ENCODE results near the gene SKP2.

- no peak for TF ChIP-seq MAX (IDR thresholded peaks at IDR 0.05; ENCODE audit: low read depth, low read length)
- TF ChIP-seq CTCF (IDR thresholded peaks at IDR 0.05; ENCODE audit: low read depth, low read length), result no peak
- no peak for TF ChIP-seq MYC (IDR thresholded peaks at IDR 0.05; ENCODE audit: low read depth, low read length)
- no peak for TF ChIP-seq POLR2A (IDR thresholded peaks at IDR 0.05; ENCODE audit: extremely low read depth, insufficient read length)
Measured at GRCh38 chr5:36230151-36230790, 78.4 kb downstream of the SKP2 start.
